Common myeloid progenitor, CD34-positive (primary cell): Measurements from ENCODE around the gene NME3.

ENCODE experiments used
- CTCF ChIA-PET: fragments of 350-600 bp; sonication (Branson Sonifier 250); formaldehyde crosslinking; loops from one replicate; lab custom pipeline; 2021; ENCODE audit warnings: antibody characterized with exemption; lab: Charles Lee
- POLR2A ChIA-PET: fragments of 350-600 bp; sonication (Branson Sonifier 250); formaldehyde crosslinking; loops from one replicate; lab custom pipeline; 2021; ENCODE audit warnings: antibody characterized with exemption; lab: Charles Lee
- DNase-seq, 3 donors: peaks; one replicate each; pipeline versions ENCODE4 v3.0.0 to v3.0.0-alpha.2; 2013
- H3K27ac ChIP-seq, 2 experiments: 1 replicate in 1 of 2; 2 replicates in 1 of 2; pipeline ENCODE4 v1.7.0; 2013; ENCODE audit warnings: inconsistent platforms in 2 of 2, low read length in 2 of 2, mild to moderate bottlenecking in 2 of 2, low read depth in 1 of 2, moderate library complexity in 1 of 2; ENCODE audit not compliant: severe bottlenecking in 2 of 2, insufficient read depth in 1 of 2, poor library complexity in 1 of 2
- H3K27me3 ChIP-seq, 5 experiments: replicated peaks in 2 of 5; 1 replicate in 3 of 5; 2 replicates in 2 of 5; pipeline versions ENCODE4 v1.6.1 to v1.7.0; 2013; ENCODE audit warnings: low read length in 4 of 5, mild to moderate bottlenecking in 2 of 5, moderate library complexity in 2 of 5, inconsistent platforms in 1 of 5; ENCODE audit not compliant: insufficient read depth in 5 of 5, control insufficient read depth in 4 of 5
- H3K36me3 ChIP-seq, 4 experiments: 1 replicate in 2 of 4; 2 replicates in 2 of 4; pipeline versions ENCODE4 v1.6.1 to v1.7.0; 2013; ENCODE audit warnings: low read length in 3 of 4, control low read depth in 1 of 4, mild to moderate bottlenecking in 1 of 4; ENCODE audit not compliant: control insufficient read depth in 4 of 4, insufficient read depth in 4 of 4
- H3K4me1 ChIP-seq, 4 experiments: 1 replicate in 3 of 4; 2 replicates in 1 of 4; pipeline versions ENCODE4 v1.6.1 to v1.7.1; 2013; ENCODE audit warnings: low read length in 3 of 4, mild to moderate bottlenecking in 3 of 4, control low read depth in 1 of 4, inconsistent platforms in 1 of 4, moderate library complexity in 1 of 4; ENCODE audit not compliant: control insufficient read depth in 4 of 4, insufficient read depth in 4 of 4; ENCODE audit errors: control extremely low read depth in 1 of 4
- H3K4me3 ChIP-seq, 7 experiments: 1 replicate in 4 of 7; 2 replicates in 3 of 7; pipeline versions ENCODE4 v1.5.1 to v1.7.0; 2013; ENCODE audit warnings: mild to moderate bottlenecking in 7 of 7, low read length in 6 of 7, moderate library complexity in 6 of 7, inconsistent platforms in 2 of 7, low read depth in 2 of 7, control low read depth in 1 of 7; ENCODE audit not compliant: insufficient read depth in 4 of 7, control insufficient read depth in 1 of 7; ENCODE audit errors: extremely low read depth in 1 of 7
- H3K9me3 ChIP-seq, 5 experiments: 1 replicate in 4 of 5; 2 replicates in 1 of 5; pipeline versions ENCODE4 v1.6.1 to v1.7.1; 2013; ENCODE audit warnings: low read length in 4 of 5, mild to moderate bottlenecking in 2 of 5, inconsistent platforms in 1 of 5, low read depth in 1 of 5, moderate library complexity in 1 of 5; ENCODE audit not compliant: control insufficient read depth in 4 of 5, insufficient read depth in 2 of 5; ENCODE audit errors: control extremely low read depth in 1 of 5
- WGBS: methylation state at CpG from one replicate; pipeline ENCODE4 v1.1.5; 2013; ENCODE audit not compliant: insufficient coverage; 5-methylcytosine and 5-hydroxymethylcytosine counted together

NME3 gene

GRCh38 chr16:1793578-1794220 lies 22.4 kb upstream of the NME3 start, which contains the start of gene IGFALS:
TSS of gene IGFALS (minus strand) at chr16:1793705. CDS start at chr16:1793652, 53 bp downstream.
- CTCF ChIA-PET = no interaction called here
- POLR2A ChIA-PET = no interaction called here
- WGBS = 92% methylated on average over 16 of the region's 28 CpGs

DNA sequence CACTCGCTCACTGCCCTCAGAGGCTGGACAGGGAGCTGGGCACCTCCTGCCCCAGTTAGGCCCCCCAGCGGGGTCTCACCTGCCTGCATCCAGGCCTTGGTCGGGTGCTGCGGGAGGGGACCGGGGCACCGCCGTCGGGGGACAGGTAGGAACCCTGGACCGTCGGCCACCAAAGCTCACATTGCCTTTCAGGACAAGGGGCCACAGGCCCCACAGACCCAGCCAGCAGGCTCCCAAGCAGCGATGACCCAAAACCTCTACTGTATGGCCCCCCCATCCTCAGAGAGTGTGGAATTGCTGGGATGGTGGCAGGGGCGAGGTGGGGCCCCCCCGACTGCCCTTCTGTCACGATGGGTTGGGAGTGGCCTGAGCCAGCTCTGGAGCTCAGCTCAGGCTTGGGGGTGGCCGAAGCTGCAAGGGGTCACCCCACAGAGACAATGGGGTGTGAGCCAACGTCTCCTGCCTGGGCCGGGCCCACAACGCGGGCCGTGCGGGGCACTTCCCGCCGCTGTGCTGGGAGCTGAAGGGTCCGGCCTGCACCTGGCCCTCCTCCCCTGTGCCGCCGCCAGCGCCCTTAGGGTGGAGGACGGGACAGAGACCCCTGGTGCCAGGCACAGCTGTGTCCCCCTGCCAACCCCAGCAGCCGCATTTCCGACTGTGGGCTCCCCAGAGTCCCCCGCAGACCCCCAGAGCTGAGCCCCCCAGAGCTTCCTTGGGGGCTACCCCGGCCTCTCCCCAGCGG lies 21.7 kb upstream of the NME3 start:
- ChIA-PET POLR2A (no interaction called here), CTCF (no interaction called here)
- Histone ChIP-seq H3K4me3 (no peak overlapping the region), H3K9me3 (peaks cover 0 to 4% (median 2%) of the 10 kb centered on the region in 5 experiments), H3K27ac (no peak overlapping the region), H3K27me3 (no peaks in the 10 kb centered on the region), H3K4me1 (no peaks in the 10 kb centered on the region), H3K36me3 (peaks cover 0 to 40% (median 22%) of the 10 kb centered on the region in 4 experiments)
- 97% methylated on average over 24 of the region's 33 CpGs for WGBS
- DNase-seq = no peak

More at GRCh38 chr16:1793578-1794220, 22.4 kb upstream of the NME3 start, which contains the start of gene IGFALS:
- no peaks in the 10 kb centered on the region for H3K4me1 ChIP-seq
- no peak within 1 kb of the TSS for H3K27ac ChIP-seq
- peaks cover 0 to 6% (median 3%) of the 10 kb centered on the region in 5 experiments for H3K9me3 ChIP-seq
- no peak within 1 kb of the TSS for H3K4me3 ChIP-seq
- no peaks in the 10 kb centered on the region for H3K27me3 ChIP-seq
- H3K36me3 ChIP-seq = peaks cover 0 to 33% (median 16%) of the 10 kb centered on the region in 4 experiments
- DNase-seq = no peak

GRCh38 chr16:1791943-1792812 lies 20.8 kb upstream of the NME3 start:
- WGBS = 96% methylated on average over 59 of the region's 59 CpGs
- peaks cover 0 to 48% (median 27%) of the 10 kb centered on the region in 4 experiments for H3K36me3 ChIP-seq
- CTCF ChIA-PET = no interaction called here

DNA sequence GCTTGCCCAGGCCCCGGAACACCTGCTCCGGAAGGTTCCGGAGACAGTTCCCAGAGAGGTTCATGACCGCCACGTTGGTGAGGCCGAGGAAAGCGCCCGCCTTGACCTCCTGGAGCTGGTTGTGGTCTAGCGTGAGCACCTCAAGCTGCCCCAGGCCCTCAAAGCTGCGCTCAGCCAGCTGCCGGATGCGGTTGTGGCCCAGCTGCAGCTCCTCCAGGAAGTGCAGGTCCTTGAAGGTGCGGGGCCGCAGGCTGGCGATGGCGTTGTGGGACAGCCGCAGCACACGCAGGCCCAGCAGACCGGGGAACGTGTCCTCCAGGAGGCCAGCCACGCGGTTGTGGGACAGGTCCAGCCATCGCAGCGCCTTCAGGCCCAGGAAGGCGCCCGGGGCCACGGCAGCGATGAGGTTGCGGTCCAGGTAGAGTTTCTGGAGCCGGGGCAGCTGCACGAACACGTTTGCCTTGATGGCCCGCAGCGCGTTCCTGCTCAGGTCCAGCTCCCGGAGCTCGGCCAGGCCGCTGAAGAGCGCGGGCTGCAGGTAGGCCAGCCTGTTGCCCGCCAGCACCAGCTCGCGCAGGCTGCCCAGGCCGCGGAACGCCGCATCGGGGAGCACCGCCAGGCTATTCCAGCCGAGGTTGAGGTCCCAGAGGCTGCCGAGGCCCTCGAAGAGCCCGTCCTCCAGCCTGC lies 20.1 kb upstream of the NME3 start:
- CTCF ChIA-PET = interaction anchor here (0.8 kb wide), 1 partner anchor 57 kb away, joined by 3 read pairs; no protein-coding TSS in a partner anchor
- H3K9me3 ChIP-seq = no peaks in the 10 kb centered on the region
- 97% methylated on average over 53 of the region's 53 CpGs for WGBS
- no peak for DNase-seq
- H3K36me3 ChIP-seq = peaks cover 0 to 56% (median 32%) of the 10 kb centered on the region in 4 experiments
- no peaks in the 10 kb centered on the region for H3K4me1 ChIP-seq
- no peak overlapping the region for H3K27ac ChIP-seq
- POLR2A ChIA-PET = interaction anchor here (0.8 kb wide), 1 partner anchor 35 kb away, joined by 3 read pairs; the partner anchor contains the start of gene HAGH
- no peaks in the 10 kb centered on the region for H3K27me3 ChIP-seq
- H3K4me3 ChIP-seq = no peak overlapping the region

More at GRCh38 chr16:1791943-1792812, 20.8 kb upstream of the NME3 start:
- no peak overlapping the region for H3K27ac ChIP-seq
- no peak for DNase-seq
- H3K4me1 ChIP-seq = no peaks in the 10 kb centered on the region
- peaks cover 0 to under 1% (median 0%) of the 10 kb centered on the region in 5 experiments for H3K9me3 ChIP-seq
- no peak overlapping the region for H3K4me3 ChIP-seq
- H3K27me3 ChIP-seq = no peaks in the 10 kb centered on the region
- POLR2A ChIA-PET = no interaction called here

DNA sequence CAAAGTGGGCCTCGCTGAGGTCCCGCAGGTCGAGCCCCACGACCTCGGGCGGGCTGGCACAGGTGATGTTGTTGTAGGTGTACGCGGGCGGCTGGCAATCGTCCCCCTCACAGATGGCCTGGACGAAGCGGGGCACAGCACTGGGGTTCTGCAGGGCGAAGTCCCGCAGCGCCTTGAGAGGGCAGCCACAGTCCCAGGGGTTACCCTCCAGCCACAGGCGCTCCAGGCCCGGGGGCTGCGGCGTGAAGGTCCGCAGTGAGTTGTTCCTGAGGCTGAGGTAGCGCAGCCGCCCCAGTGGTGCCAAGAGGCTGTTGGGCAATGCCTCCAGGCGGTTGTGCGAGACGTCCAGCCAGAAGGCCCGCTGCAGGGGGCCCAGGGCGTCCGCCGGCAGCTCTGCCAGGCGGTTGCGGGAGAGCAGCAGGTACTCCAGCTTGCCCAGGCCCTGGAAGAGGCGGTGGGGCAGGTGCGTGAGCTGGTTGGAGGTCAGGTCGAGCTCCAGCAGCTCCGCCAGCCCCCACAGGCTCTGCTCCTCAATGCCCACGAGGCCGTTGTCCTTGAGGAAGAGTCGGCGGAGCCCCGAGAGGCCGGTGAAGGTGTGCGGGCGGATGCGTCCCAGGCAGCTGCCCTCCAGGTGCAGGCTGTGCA lies 19.4 kb upstream of the NME3 start:
- ChIA-PET POLR2A (interaction anchor here (0.8 kb wide), 1 partner anchor 36 kb away, joined by 3 read pairs; the partner anchor contains the start of gene HAGH), CTCF (interaction anchor here (0.8 kb wide), 1 partner anchor 58 kb away, joined by 3 read pairs; no protein-coding TSS in a partner anchor)
- H3K27me3 ChIP-seq = no peaks in the 10 kb centered on the region
- no peaks in the 10 kb centered on the region for H3K4me1 ChIP-seq
- H3K36me3 ChIP-seq = peaks cover 0 to 62% (median 36%) of the 10 kb centered on the region in 4 experiments
- H3K9me3 ChIP-seq = no peaks in the 10 kb centered on the region
- WGBS = 97% methylated on average over 40 of the region's 44 CpGs
- DNase-seq = no peak
- H3K4me3 ChIP-seq = no peak overlapping the region
- no peak overlapping the region for H3K27ac ChIP-seq

- Histone ChIP-seq H3K4me3 (no peak overlapping the region), H3K27me3 (no peaks in the 10 kb centered on the region), H3K9me3 (no peaks in the 10 kb centered on the region), H3K4me1 (no peaks in the 10 kb centered on the region), H3K27ac (no peak overlapping the region), H3K36me3 (peaks cover 0 to 64% (median 36%) of the 10 kb centered on the region in 4 experiments)
- no peak for DNase-seq
- CTCF ChIA-PET = no interaction called here
- 93% methylated on average over 15 of the region's 15 CpGs for WGBS
- POLR2A ChIA-PET = no interaction called here
Observed at GRCh38 chr16:1790261-1790610, 18.9 kb upstream of the NME3 start.
